RCC 7860 (cell line): Measurements from ENCODE around the gene ZFPL1.

Source experiments
- DNase-seq: peaks from one replicate; pipeline ENCODE4 v3.0.0-alpha.2; 2015; ENCODE audit warnings: low spot score
- FAIRE-seq: peaks from 2 replicates; lab custom pipeline; 2012; peaks lifted over from hg19 to GRCh38; lab: Jason Lieb, UNC

The ZFPL1 gene

GRCh38 chr11:65083834-65084597 is at the start of gene ZFPL1, which contains the start of gene CDCA5:
ZFPL1 (plus strand) TSS chr11:65084222; CDS start chr11:65084699, 477 bp downstream.
CDCA5 (minus strand) TSS chr11:65084040; CDS start chr11:65083978, 62 bp downstream.
- FAIRE-seq = no peak
- peak; percentile 85 for DNase-seq

GRCh38 chr11:65034423-65034822 is 49.6 kb upstream of the ZFPL1 start:
- no peak for FAIRE-seq
- DNase-seq = no peak

- FAIRE-seq = no peak
- no peak for DNase-seq
Measured at GRCh38 chr11:65035579-65035978, 48.4 kb upstream of the ZFPL1 start.

GRCh38 chr11:65036931-65037330 is 47.1 kb upstream of the ZFPL1 start:
- no peak for DNase-seq
- no peak for FAIRE-seq

GRCh38 chr11:65040520-65040846 is 43.5 kb upstream of the ZFPL1 start:
- DNase-seq (no peak), FAIRE-seq (no peak)

- FAIRE-seq = peak; percentile 82
Measured at GRCh38 chr11:65040847-65041622, 43.0 kb upstream of the ZFPL1 start, which contains the start of gene SAC3D1. SAC3D1 (plus strand) TSS chr11:65041210; CDS start chr11:65041293, 83 bp downstream.

GRCh38 chr11:65042891-65043290 is 41.1 kb upstream of the ZFPL1 start:
- FAIRE-seq = no peak

More at GRCh38 chr11:65040847-65041622, 43.0 kb upstream of the ZFPL1 start, which contains the start of gene SAC3D1:
- peak; percentile 89 for DNase-seq

GRCh38 chr11:65043881-65044501 is 40.0 kb upstream of the ZFPL1 start:
- DNase-seq (no peak), FAIRE-seq (no peak)

More at GRCh38 chr11:65042891-65043290, 41.1 kb upstream of the ZFPL1 start:
- DNase-seq = no peak

GRCh38 chr11:65045061-65045460 is 39.0 kb upstream of the ZFPL1 start:
- FAIRE-seq = no peak
- DNase-seq = no peak

GRCh38 chr11:65045728-65046127 is 38.3 kb upstream of the ZFPL1 start:
- DNase-seq (no peak), FAIRE-seq (no peak)

- no peak for DNase-seq
- no peak for FAIRE-seq
Measured at GRCh38 chr11:65047581-65048422, 36.2 kb upstream of the ZFPL1 start.

GRCh38 chr11:65051398-65051858 is 32.6 kb upstream of the ZFPL1 start:
- FAIRE-seq (no peak), DNase-seq (no peak)

- DNase-seq = no peak
- no peak for FAIRE-seq
Measured at GRCh38 chr11:65053827-65054508, 30.1 kb upstream of the ZFPL1 start.

GRCh38 chr11:65055538-65055937 is 28.5 kb upstream of the ZFPL1 start:
- FAIRE-seq (no peak), DNase-seq (no peak)

GRCh38 chr11:65056999-65057398 is 27.0 kb upstream of the ZFPL1 start:
- FAIRE-seq (no peak), DNase-seq (no peak)

- FAIRE-seq (no peak), DNase-seq (no peak)
Measured at GRCh38 chr11:65057526-65057925, 26.5 kb upstream of the ZFPL1 start.

- DNase-seq (no peak), FAIRE-seq (no peak)
Measured at GRCh38 chr11:65058012-65058411, 26.0 kb upstream of the ZFPL1 start.

- DNase-seq = no peak
Measured at GRCh38 chr11:65058419-65059054, 25.5 kb upstream of the ZFPL1 start, which contains the start of gene NAALADL1. NAALADL1 (minus strand) TSS chr11:65058553; CDS start chr11:65058521, 32 bp downstream.

GRCh38 chr11:65059523-65059922 is 24.5 kb upstream of the ZFPL1 start:
- DNase-seq = no peak
- FAIRE-seq = no peak

More at GRCh38 chr11:65058419-65059054, 25.5 kb upstream of the ZFPL1 start, which contains the start of gene NAALADL1:
- no peak for FAIRE-seq
